Fibroblast of the aortic adventitia (primary cell): Measurements from ENCODE around the gene GRIK1. TPM values are rescaled to one million over a fixed set of nuclear protein-coding genes. Genes with fewer than 3 reads are reported as not detected.
A peak's percentile ranks its signal among the peaks of the same experiment; 100 is the strongest.

Source experiments
- DNase-seq: peaks from one replicate; pipeline ENCODE4 v3.0.0-alpha.2; 2010; ENCODE audit warnings: low read depth
- H3K4me3 ChIP-seq: 2 replicates; pipeline ENCODE4 v1.5.1; 2011; ENCODE audit warnings: low read depth, mild to moderate bottlenecking, control low read depth, low read length, moderate library complexity
- total RNA-seq: library from RNA; depleted of rRNA; stranded (reverse); fragments of >200 nt; gene quantifications from 2 replicates; pipeline ENCODE4 v1.2.3, GENCODE V29; 2012; ENCODE audit warnings: low replicate concordance
- TF ChIP-seq, protein P1 (sequence below): IDR thresholded peaks from 2 replicates; pipeline ENCODE4 v1.5.1; 2011; ENCODE audit warnings: mild to moderate bottlenecking, low read length, control low read depth, inconsistent platforms; ENCODE audit not compliant: insufficient read depth

The GRIK1 gene
- total RNA-seq, 1 donor: 0.81 TPM

DNA sequence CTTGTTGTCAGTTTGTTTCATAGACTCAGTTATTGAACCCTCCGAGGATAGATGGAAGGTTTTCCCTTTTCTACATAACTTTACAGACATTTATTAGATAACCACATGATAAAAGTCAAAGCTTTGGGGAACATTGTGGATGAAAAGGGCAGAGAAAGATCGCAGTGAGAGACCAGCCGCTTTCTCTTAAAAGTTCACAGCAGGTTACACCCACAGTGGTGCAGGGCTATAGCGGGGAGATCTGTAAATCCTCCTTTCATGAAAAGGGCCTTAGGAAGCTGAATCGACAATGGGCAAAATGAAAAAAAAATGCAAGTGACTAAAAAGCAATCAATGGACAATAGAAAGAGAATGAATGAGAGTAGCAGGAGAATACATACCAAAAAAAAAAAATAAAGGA is 218.6 kb downstream of the GRIK1 start:
- TF ChIP-seq, protein P1, sequence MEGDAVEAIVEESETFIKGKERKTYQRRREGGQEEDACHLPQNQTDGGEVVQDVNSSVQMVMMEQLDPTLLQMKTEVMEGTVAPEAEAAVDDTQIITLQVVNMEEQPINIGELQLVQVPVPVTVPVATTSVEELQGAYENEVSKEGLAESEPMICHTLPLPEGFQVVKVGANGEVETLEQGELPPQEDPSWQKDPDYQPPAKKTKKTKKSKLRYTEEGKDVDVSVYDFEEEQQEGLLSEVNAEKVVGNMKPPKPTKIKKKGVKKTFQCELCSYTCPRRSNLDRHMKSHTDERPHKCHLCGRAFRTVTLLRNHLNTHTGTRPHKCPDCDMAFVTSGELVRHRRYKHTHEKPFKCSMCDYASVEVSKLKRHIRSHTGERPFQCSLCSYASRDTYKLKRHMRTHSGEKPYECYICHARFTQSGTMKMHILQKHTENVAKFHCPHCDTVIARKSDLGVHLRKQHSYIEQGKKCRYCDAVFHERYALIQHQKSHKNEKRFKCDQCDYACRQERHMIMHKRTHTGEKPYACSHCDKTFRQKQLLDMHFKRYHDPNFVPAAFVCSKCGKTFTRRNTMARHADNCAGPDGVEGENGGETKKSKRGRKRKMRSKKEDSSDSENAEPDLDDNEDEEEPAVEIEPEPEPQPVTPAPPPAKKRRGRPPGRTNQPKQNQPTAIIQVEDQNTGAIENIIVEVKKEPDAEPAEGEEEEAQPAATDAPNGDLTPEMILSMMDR: no peak
- DNase-seq: no peak

DNA sequence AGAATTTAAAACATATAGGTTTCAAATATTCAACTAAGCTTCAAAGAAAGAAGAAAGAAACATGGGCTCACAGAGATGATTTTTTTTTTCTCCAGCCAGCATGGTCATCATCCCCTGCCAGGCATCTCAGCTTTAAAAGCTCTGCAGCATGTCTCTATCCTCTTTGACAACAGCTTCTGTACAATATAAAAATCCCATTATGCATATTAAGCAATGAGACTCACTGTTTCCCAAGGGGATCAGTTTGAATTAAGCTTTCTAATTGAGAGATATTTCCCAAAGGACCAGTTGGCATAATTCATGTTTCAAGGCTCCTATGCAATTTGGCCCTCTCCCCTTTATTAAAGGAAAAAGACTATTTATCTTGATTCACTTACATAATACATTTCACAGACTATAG is 220.3 kb downstream of the GRIK1 start:
- TF ChIP-seq, protein P1: no peak
- H3K4me3 ChIP-seq: no peak overlapping the region
- no peak for DNase-seq

More for the DNA sequence above, 218.6 kb downstream of the GRIK1 start:
- no peak overlapping the region for H3K4me3 ChIP-seq

DNA sequence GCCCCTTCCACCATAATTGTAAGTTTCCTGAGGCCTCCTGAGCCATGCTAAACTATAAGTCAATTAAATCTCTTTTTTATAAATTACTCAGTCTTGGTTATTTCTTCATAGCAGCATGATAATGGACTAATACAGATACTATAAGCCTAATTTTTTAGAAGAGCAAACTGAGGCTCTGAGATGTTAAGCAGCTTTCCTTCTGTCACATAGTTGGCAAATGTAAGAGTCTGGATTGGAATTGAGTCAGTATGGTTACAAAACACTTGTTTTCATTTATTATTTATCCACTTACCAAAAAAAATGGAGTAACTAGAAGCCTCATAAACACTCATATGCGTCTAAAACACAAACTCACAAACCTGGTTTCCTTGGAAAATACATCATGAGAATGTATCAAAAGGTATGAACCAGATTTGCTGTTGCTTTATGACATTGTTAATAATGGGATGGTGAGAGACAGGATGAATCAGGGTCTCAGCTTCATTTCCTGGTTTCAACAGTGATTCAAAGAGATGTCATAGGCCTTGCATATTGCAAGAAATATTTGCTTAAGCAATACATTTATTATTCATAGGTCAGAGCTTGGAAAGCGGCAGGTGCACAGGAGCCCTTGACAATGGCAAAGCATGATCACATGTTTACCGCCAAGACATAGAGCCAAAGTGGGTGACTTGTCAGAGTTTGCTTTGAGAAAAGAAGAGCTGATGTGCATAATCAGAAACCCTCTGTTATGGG is 221.5 kb downstream of the GRIK1 start:
- no peak overlapping the region for H3K4me3 ChIP-seq
- TF ChIP-seq, protein P1: no peak
- DNase-seq: peak; percentile 73

DNA sequence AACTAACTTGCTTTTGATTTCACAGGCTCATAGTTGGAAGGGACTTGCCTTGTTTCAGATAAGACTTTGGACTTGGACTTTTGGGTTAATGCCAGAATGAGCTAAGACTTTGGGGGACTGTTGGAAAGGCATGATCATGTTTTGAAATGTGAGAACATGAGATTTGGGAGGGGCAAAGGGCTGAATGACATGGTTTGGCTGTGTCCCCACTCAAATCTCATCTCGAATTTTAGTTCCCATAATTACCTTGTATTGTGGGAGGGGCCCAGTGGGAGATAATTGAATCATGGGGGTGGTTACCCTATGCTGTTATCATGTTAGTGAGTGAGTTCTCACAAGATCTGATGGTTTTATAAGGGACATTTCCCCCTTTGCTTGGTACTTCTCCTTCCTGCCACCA is 222.1 kb downstream of the GRIK1 start:
- TF ChIP-seq, protein P1: no peak
- no peak overlapping the region for H3K4me3 ChIP-seq
- DNase-seq: peak; percentile 16

DNA sequence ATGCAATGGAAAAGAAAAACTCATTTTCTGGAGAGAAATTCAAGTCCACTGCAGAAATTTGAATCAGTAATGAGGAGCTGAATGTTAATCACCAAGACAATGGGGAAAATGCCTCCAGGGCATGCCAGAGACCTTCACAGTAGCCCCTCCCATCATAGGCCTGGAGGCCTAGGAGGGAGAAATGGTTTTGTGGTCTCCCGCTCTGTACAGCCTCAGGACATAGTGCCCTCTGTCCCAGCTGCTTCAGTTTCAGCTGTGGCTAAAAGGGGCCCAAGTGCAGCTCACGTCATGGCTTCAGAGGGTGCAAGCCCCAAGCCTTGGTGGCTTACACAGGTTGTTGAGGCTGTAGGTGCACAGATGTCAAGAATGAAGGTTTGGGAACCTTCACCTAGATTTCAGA is 223.0 kb downstream of the GRIK1 start:
- no peak for DNase-seq
- H3K4me3 ChIP-seq: no peak overlapping the region
- TF ChIP-seq, protein P1: no peak

DNA sequence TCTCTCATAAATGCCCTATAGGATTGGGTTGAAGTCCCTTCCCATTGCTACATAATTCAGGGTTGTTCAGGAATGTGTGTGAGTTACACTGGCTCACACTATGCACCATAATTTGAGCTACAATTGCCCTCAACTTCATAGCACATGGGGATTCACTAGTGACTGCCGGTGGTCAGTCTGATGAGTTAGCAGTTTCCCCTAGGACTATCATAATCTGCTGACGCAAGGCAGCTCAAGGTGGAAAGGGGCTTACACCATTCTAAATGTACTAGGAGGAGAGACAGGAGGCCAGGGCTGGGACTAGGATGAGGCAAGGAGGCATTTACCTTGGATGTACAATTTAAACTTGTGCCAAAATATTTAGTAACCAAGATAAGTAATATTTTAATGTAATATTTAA is 224.7 kb downstream of the GRIK1 start:
- no peak for DNase-seq
- TF ChIP-seq, protein P1: no peak
- no peak overlapping the region for H3K4me3 ChIP-seq

DNA sequence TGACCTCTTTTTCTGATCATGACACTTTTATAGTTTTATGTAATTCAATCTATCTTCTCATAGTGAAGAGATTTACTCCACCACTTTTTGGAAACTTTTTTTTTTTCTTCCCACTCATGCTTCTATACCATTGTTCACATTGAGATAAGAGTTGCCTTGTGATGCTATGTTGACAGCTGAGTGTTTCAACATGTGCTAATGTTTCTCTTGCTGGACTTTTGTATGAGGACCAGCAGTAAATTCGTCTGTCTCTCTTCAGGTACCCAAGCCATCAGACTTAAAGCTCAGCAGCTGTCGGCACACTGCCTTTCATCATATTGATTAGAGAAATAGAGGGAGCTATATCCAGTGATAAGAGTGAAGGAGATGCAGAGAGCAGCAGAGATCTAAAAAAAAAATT is 227.0 kb downstream of the GRIK1 start:
- DNase-seq: peak; percentile 63
- H3K4me3 ChIP-seq: no peak overlapping the region
- TF ChIP-seq, protein P1: no peak
